Psoas muscle (tissue), 8 donors: ENCODE data around the gene ERICH2. TPM values are rescaled to one million over a fixed set of nuclear protein-coding genes. Genes with fewer than 3 reads are reported as not detected.

Experiments used
- ATAC-seq, 4 donors: fragments of 200-7000 bp; cut with Tn5 transposase; one replicate each; pipeline ENCODE4 v1.9.1; 2020; ENCODE audit warnings: moderate library complexity in 3 of 4, mild to moderate bottlenecking in 2 of 4
- DNase-seq, 2 donors: peaks; one replicate each; pipeline ENCODE4 v3.0.0-alpha.2; 2020
- H3K27ac ChIP-seq: fragments of 200-600 bp; one replicate; pipeline ENCODE4 v1.8.0; 2022
- H3K27me3 ChIP-seq, 3 donors: fragments of 200-600 bp in 1 of 3; one replicate each; pipeline versions ENCODE4 v1.6.1 to v1.8.0; 2013 to 2022; ENCODE audit warnings: low read length in 2 of 3, mild to moderate bottlenecking in 2 of 3, moderate library complexity in 1 of 3; ENCODE audit not compliant: insufficient read depth in 3 of 3
- H3K36me3 ChIP-seq, 2 donors: fragments of 200-600 bp in 1 of 2; one replicate each; pipeline versions ENCODE4 v1.6.1 to v1.8.0; 2013 to 2022; ENCODE audit warnings: low read depth in 1 of 2, mild to moderate bottlenecking in 1 of 2, moderate library complexity in 1 of 2; ENCODE audit not compliant: insufficient read depth in 1 of 2
- H3K4me1 ChIP-seq: fragments of 200-600 bp; one replicate; pipeline ENCODE4 v1.8.0; 2022
- H3K4me3 ChIP-seq: fragments of 200-600 bp; one replicate; pipeline ENCODE4 v1.8.0; 2022; ENCODE audit warnings: mild to moderate bottlenecking
- H3K9me3 ChIP-seq: fragments of 200-600 bp; one replicate; pipeline ENCODE4 v1.8.0; 2022
- CTCF ChIP-seq: fragments of 200-600 bp; IDR thresholded peaks from one replicate; pipeline ENCODE4 v1.8.0; 2022; ENCODE audit warnings: antibody characterized with exemption
- WGBS, 3 donors: extraction: QIAGEN DNeasy Blood & Tissue Kit; methylation state at CpG; one replicate each; pipeline versions ENCODE4 v1.1.6 to v1.1.7; 2013; 5-methylcytosine and 5-hydroxymethylcytosine counted together
- intact Hi-C, 2 donors: fragments of 100-400 bp; cut with DNase I; formaldehyde crosslinking; loops; one replicate each; pipeline versions ENCODE4 v1.11.0 to v1.14.2; 2022
- polyA plus RNA-seq, 3 donors: library from polyadenylated mRNA; stranded (reverse); fragments of 200-250 nt; gene quantifications; one replicate each; pipeline ENCODE4 v1.2.3, GENCODE V29; 2013
- total RNA-seq, 4 donors: library from RNA; stranded (reverse); fragmentation: NEBNext Ultra II Directional in 2 of 4; extraction: Animal tissue kit (Norgen Biotek cat#: 25700) in 2 of 4; gene quantifications; one replicate each; pipeline versions ENCODE4 v1.2.1 to v1.2.4, GENCODE V29; 2021 to 2023
- donor health status: healthy with polysubstance abuse.
- donor health status: DM: no; HTN: no; CAD: no; lungs with moderate emphysema.
- donor health status: Bipolar disorder and iron deficiency.
- donor health status: healthy.
- donor health status: DM: yes; HTN: yes; CAD: no.
- donor health status: DM: no; HTN: no; CAD: no.
- donor health status: DM: no; HTN: no; CAD: no.
- donor health status: DM: yes; HTN: yes; CAD: no.

ERICH2 gene
- total and polyA plus RNA-seq, 7 donors: 0.17 to 0.64 (median 0.40) TPM; not detected in 2

GRCh38 chr2:170846314-170846713 is 76.1 kb downstream of the ERICH2 start:
- intact Hi-C loops: no loop called here
- no peak for DNase-seq
- Histone ChIP-seq H3K4me1 (no peaks in the 10 kb centered on the region), H3K9me3 (no peaks in the 10 kb centered on the region), H3K4me3 (no peak overlapping the region), H3K36me3 (no peaks in the 10 kb centered on the region), H3K27me3 (peaks cover 0 to 12% (median 0%) of the 10 kb centered on the region in 3 donors), H3K27ac (no peak overlapping the region)
- ATAC-seq: no peak
- TF ChIP-seq CTCF: no peak

GRCh38 chr2:170847716-170848115 is 77.5 kb downstream of the ERICH2 start:
- Histone ChIP-seq H3K27me3 (peaks cover 0 to 12% (median 0%) of the 10 kb centered on the region in 3 donors), H3K4me3 (no peak overlapping the region), H3K4me1 (no peaks in the 10 kb centered on the region), H3K9me3 (no peaks in the 10 kb centered on the region), H3K27ac (no peak overlapping the region), H3K36me3 (no peaks in the 10 kb centered on the region)
- TF ChIP-seq CTCF: no peak
- no peak for ATAC-seq
- 47 to 61% (median 53%) methylated on average over 4 of the region's 4 CpGs for WGBS, 3 donors
- intact Hi-C loops: no loop called here
- no peak for DNase-seq

Other genes with a start within 250 kb of the ERICH2 start
- 1 to 10 TPM in 1 of 4 donors, under 1 TPM in 2, not detected in 1; 0.11 to 1.0 (median 0.13) TPM for gene SP5, start 55.0 kb upstream of the ERICH2 start, total RNA-seq
- gene SP5, start 55.0 kb upstream of the ERICH2 start, polyA plus RNA-seq: under 1 TPM; 0.07 to 0.13 (median 0.08) TPM
- not detected for gene GAD1, start 46.5 kb downstream of the ERICH2 start, total RNA-seq
- gene GAD1, start 46.5 kb downstream of the ERICH2 start, polyA plus RNA-seq: under 1 TPM in 1 of 3 donors, not detected in 2; 0.06 TPM
- 10 to 100 TPM; 46.6 to 64.4 (median 53.2) TPM for gene GORASP2, start 158.9 kb downstream of the ERICH2 start, total RNA-seq
- gene GORASP2, start 158.9 kb downstream of the ERICH2 start, polyA plus RNA-seq: 10 to 100 TPM; 37.8 to 76.9 (median 48.2) TPM